GM18861 (cell line): Measurements from ENCODE around the gene SORCS1.

Source experiments
- ATAC-seq: cut with Tn5 transposase; IDR thresholded peaks from one replicate; pipeline ENCODE4 v1.9.1; 2021; ENCODE audit not compliant: unreplicated experiment

The SORCS1 gene

GRCh38 chr10:107163881-107164861 is at the start of gene SORCS1:
TSS of gene SORCS1 (minus strand) at chr10:107164706.
- ATAC-seq = no peak

- ATAC-seq = no peak
Measured at GRCh38 chr10:107214261-107214660, 49.8 kb upstream of the SORCS1 start.

GRCh38 chr10:107213861-107214260 is 49.4 kb upstream of the SORCS1 start:
- ATAC-seq = no peak

- ATAC-seq = no peak
Measured at GRCh38 chr10:107206833-107207232, 42.3 kb upstream of the SORCS1 start.

GRCh38 chr10:107169516-107169915 is 5.0 kb upstream of the SORCS1 start:
- no peak for ATAC-seq

- no peak for ATAC-seq
Measured at GRCh38 chr10:107168738-107169137, 4.2 kb upstream of the SORCS1 start.

GRCh38 chr10:107166403-107166802 is 1.9 kb upstream of the SORCS1 start:
- ATAC-seq = no peak

GRCh38 chr10:107164992-107165391 is 486 bp upstream of the SORCS1 start:
- no peak for ATAC-seq

GRCh38 chr10:107163076-107163855 is 1.2 kb downstream of the SORCS1 start:
- ATAC-seq = no peak

GRCh38 chr10:107160866-107161265 is 3.6 kb downstream of the SORCS1 start:
- no peak for ATAC-seq

- no peak for ATAC-seq
Measured at GRCh38 chr10:107159871-107160270, 4.6 kb downstream of the SORCS1 start.

- no peak for ATAC-seq
Measured at GRCh38 chr10:107157071-107157470, 7.4 kb downstream of the SORCS1 start.

- ATAC-seq = no peak
Measured at GRCh38 chr10:107152087-107152486, 12.4 kb downstream of the SORCS1 start.

GRCh38 chr10:107148906-107149305 is 15.6 kb downstream of the SORCS1 start:
- ATAC-seq = no peak

GRCh38 chr10:107144490-107144889 is 20.0 kb downstream of the SORCS1 start:
- no peak for ATAC-seq

GRCh38 chr10:107141524-107142061 is 22.9 kb downstream of the SORCS1 start:
- no peak for ATAC-seq

- no peak for ATAC-seq
Measured at GRCh38 chr10:107139237-107139636, 25.3 kb downstream of the SORCS1 start.

GRCh38 chr10:107133656-107134055 is 30.9 kb downstream of the SORCS1 start:
- no peak for ATAC-seq

- no peak for ATAC-seq
Measured at GRCh38 chr10:107129000-107129399, 35.5 kb downstream of the SORCS1 start.

- ATAC-seq = no peak
Measured at GRCh38 chr10:107126512-107127065, 37.9 kb downstream of the SORCS1 start.

GRCh38 chr10:107122703-107123102 is 41.8 kb downstream of the SORCS1 start:
- ATAC-seq = no peak
